Stimulated activated CD4-positive, alpha-beta T cell treated with anti-CD3 and anti-CD28 coated beads, Interleukin-2, amount 100 ng/mL, for 48 hours (primary cell): ENCODE results near the gene BCL6B.

Experiments
- DNase-seq, 2 donors: peaks; one replicate each; pipeline ENCODE4 v3.0.0-alpha.2; 2020

Gene BCL6B

GRCh38 chr17:7064261-7064660, 41.4 kb downstream of the BCL6B start:
- no peak for DNase-seq

- no peak for DNase-seq
Measured at GRCh38 chr17:7067198-7067597, 44.3 kb downstream of the BCL6B start.

GRCh38 chr17:7068268-7068667, 45.4 kb downstream of the BCL6B start:
- no peak for DNase-seq

GRCh38 chr17:7070712-7071111, 47.9 kb downstream of the BCL6B start:
- DNase-seq: no peak

GRCh38 chr17:7072406-7072805, 49.6 kb downstream of the BCL6B start:
- DNase-seq: no peak

- DNase-seq: no peak
Measured at GRCh38 chr17:7074931-7075330, 52.1 kb downstream of the BCL6B start.

- DNase-seq: no peak
Measured at GRCh38 chr17:7077911-7078546, 55.2 kb downstream of the BCL6B start.

- DNase-seq: no peak
Measured at GRCh38 chr17:7078711-7079110, 55.9 kb downstream of the BCL6B start.
